Suprapubic skin (tissue), 4 donors: ENCODE measurements around the gene MAP1B.

Experiments
- CTCF ChIP-seq, 2 donors: fragments of 200-600 bp in 1 of 2; fragments of 450-650 bp in 1 of 2; sonication (generic) in 1 of 2; IDR thresholded peaks; one replicate each; pipeline ENCODE4 v1.5.1; 2016 to 2019; ENCODE audit warnings: antibody characterized with exemption in 2 of 2, mild to moderate bottlenecking in 1 of 2, moderate library complexity in 1 of 2
- EP300 ChIP-seq: sonication (generic); formaldehyde crosslinking; IDR thresholded peaks from one replicate; pipeline ENCODE4 v1.6.1; 2017; ENCODE audit warnings: antibody characterized with exemption
- POLR2A ChIP-seq, 2 donors: fragments of 450-650 bp; IDR thresholded peaks; one replicate each; pipeline ENCODE4 v1.6.1; 2017; ENCODE audit warnings: antibody characterized with exemption in 2 of 2, mild to moderate bottlenecking in 2 of 2, moderate library complexity in 2 of 2
- POLR2AphosphoS5 ChIP-seq, 3 donors: sonication (generic); formaldehyde crosslinking; IDR thresholded peaks; one replicate each; pipeline ENCODE4 v1.6.1; 2017; ENCODE audit warnings: antibody characterized with exemption in 3 of 3

- TF ChIP-seq CTCF (IDR thresholded peaks at IDR 0.05) (no peak), EP300 (no peak), POLR2A (IDR thresholded peaks at IDR 0.05) (no peak), POLR2AphosphoS5 (IDR thresholded peaks at IDR 0.05) (no peak)
These were observed 126.6 kb downstream of the MAP1B start for GRCh38 chr5:72233835-72234234.
